Measurements from ENCODE around the gene SCUBE2. TPM values are rescaled to one million over a fixed set of nuclear protein-coding genes. Genes with fewer than 3 reads are reported as not detected.

SCUBE2 gene
- total RNA-seq, 1 donor from 2014 or later = 36.3 TPM

- no peak overlapping the region for H3K4me3 ChIP-seq
- no peaks in the 10 kb centered on the region for H3K9me3 ChIP-seq
- intact Hi-C loops (cut with DNase I) = no loop called here
- no peaks in the 10 kb centered on the region for H3K36me3 ChIP-seq
- TF ChIP-seq CTCF (IDR thresholded peaks at IDR 0.05) = no peak
- TF ChIP-seq POLR2A (IDR thresholded peaks at IDR 0.05) = no peak
- TF ChIP-seq POLR2AphosphoS5 (IDR thresholded peaks at IDR 0.05; ENCODE audit: insufficient read depth in 1 of 2, low read depth in 1 of 2) = no peak
- peaks cover 15% of the 10 kb centered on the region for H3K4me1 ChIP-seq
- no peak for DNase-seq (ENCODE audit: extremely low spot score in 2 of 2)
- no peak overlapping the region for H3K27ac ChIP-seq
- H3K27me3 ChIP-seq = no peaks in the 10 kb centered on the region
Observed at GRCh38 chr11:9049959-9050358, 41.4 kb downstream of the SCUBE2 start.

GRCh38 chr11:9047964-9048523 is 43.4 kb downstream of the SCUBE2 start:
- TF ChIP-seq POLR2A (IDR thresholded peaks at IDR 0.05) (no peak), POLR2AphosphoS5 (IDR thresholded peaks at IDR 0.05; ENCODE audit: insufficient read depth in 1 of 2, low read depth in 1 of 2) (peak in 1 of 2 donors; percentile 19)
- H3K4me3 ChIP-seq = peak overlapping the region in 1 of 2 donors; percentile 14
- H3K27me3 ChIP-seq = no peaks in the 10 kb centered on the region
- H3K4me1 ChIP-seq = peaks cover 15% of the 10 kb centered on the region
- H3K9me3 ChIP-seq = no peaks in the 10 kb centered on the region
- no peak for DNase-seq (ENCODE audit: extremely low spot score in 2 of 2)
- no peaks in the 10 kb centered on the region for H3K36me3 ChIP-seq
- peak overlapping the region; percentile 22 for H3K27ac ChIP-seq
- intact Hi-C loops (cut with DNase I) = no loop called here

- Histone ChIP-seq H3K9me3 (no peaks in the 10 kb centered on the region), H3K36me3 (no peaks in the 10 kb centered on the region), H3K27ac (peak overlapping the region; percentile 22), H3K4me1 (peaks cover 15% of the 10 kb centered on the region), H3K27me3 (no peaks in the 10 kb centered on the region), H3K4me3 (no peak overlapping the region)
- intact Hi-C loops (cut with DNase I) = no loop called here
- DNase-seq (ENCODE audit: extremely low spot score in 2 of 2) = no peak
- TF ChIP-seq POLR2A (IDR thresholded peaks at IDR 0.05) = no peak
- TF ChIP-seq CTCF (IDR thresholded peaks at IDR 0.05) = no peak
- no peak for TF ChIP-seq POLR2AphosphoS5 (IDR thresholded peaks at IDR 0.05; ENCODE audit: insufficient read depth in 1 of 2, low read depth in 1 of 2)
Observed at GRCh38 chr11:9046481-9046880, 44.9 kb downstream of the SCUBE2 start.

GRCh38 chr11:9042488-9042887 is 48.9 kb downstream of the SCUBE2 start:
- no peak for DNase-seq (ENCODE audit: extremely low spot score in 2 of 2)
- TF ChIP-seq POLR2A (IDR thresholded peaks at IDR 0.05) (no peak), POLR2AphosphoS5 (IDR thresholded peaks at IDR 0.05; ENCODE audit: insufficient read depth in 1 of 2, low read depth in 1 of 2) (no peak), CTCF (IDR thresholded peaks at IDR 0.05) (no peak)
- H3K4me3 ChIP-seq = no peak overlapping the region
- intact Hi-C loops (cut with DNase I) = no loop called here
- no peaks in the 10 kb centered on the region for H3K27me3 ChIP-seq
- peaks cover 10% of the 10 kb centered on the region for H3K4me1 ChIP-seq
- H3K36me3 ChIP-seq = no peaks in the 10 kb centered on the region
- no peaks in the 10 kb centered on the region for H3K9me3 ChIP-seq
- no peak overlapping the region for H3K27ac ChIP-seq

GRCh38 chr11:9041747-9042146 is 49.7 kb downstream of the SCUBE2 start:
- no peak for DNase-seq (ENCODE audit: extremely low spot score in 2 of 2)
- Histone ChIP-seq H3K9me3 (no peaks in the 10 kb centered on the region), H3K36me3 (no peaks in the 10 kb centered on the region), H3K4me3 (no peak overlapping the region), H3K4me1 (peaks cover 2% of the 10 kb centered on the region), H3K27me3 (no peaks in the 10 kb centered on the region), H3K27ac (no peak overlapping the region)
- intact Hi-C loops (cut with DNase I) = no loop called here
- TF ChIP-seq POLR2AphosphoS5 (IDR thresholded peaks at IDR 0.05; ENCODE audit: insufficient read depth in 1 of 2, low read depth in 1 of 2) = no peak
- no peak for TF ChIP-seq POLR2A (IDR thresholded peaks at IDR 0.05)
- TF ChIP-seq CTCF (IDR thresholded peaks at IDR 0.05) = no peak

Measured in vagina (tissue), 2 donors.